HepG2 (cell line): ENCODE measurements around the gene NSMCE1. TPM values are rescaled to one million over a fixed set of nuclear protein-coding genes. Genes with fewer than 3 reads are reported as not detected.

Experiments used
- AHR ChIP-seq: IDR thresholded peaks from 2 replicates; pipeline ENCODE4 v1.6.1; 2018; ENCODE audit warnings: missing genetic modification reagents, missing compliant biosample characterization
- HMG20A ChIP-seq: IDR thresholded peaks from 2 replicates; pipeline ENCODE4 v1.6.1; 2016; ENCODE audit warnings: borderline replicate concordance
- KLF12 ChIP-seq: sonication (generic); formaldehyde crosslinking; IDR thresholded peaks from 2 replicates; pipeline ENCODE4 v1.4.0; 2020; ENCODE audit warnings: missing genetic modification reagents, borderline replicate concordance
- NR2F6 ChIP-seq, 2 experiments: IDR thresholded peaks; 2 replicates each; pipeline ENCODE4 v1.6.1; 2016; ENCODE audit warnings: antibody characterized with exemption in 1 of 2, mild to moderate bottlenecking in 1 of 2
- ZBTB21 ChIP-seq: sonication (generic); formaldehyde crosslinking; IDR thresholded peaks from 2 replicates; pipeline ENCODE4 v1.4.0; 2020; ENCODE audit warnings: missing genetic modification reagents
- ZBTB7A ChIP-seq: sonication (generic); formaldehyde crosslinking; IDR thresholded peaks from 2 replicates; pipeline ENCODE4 v1.8.0; 2022; ENCODE audit warnings: mild to moderate bottlenecking, missing genetic modification reagents
- ZFP37 ChIP-seq: sonication (generic); formaldehyde crosslinking; IDR thresholded peaks from 2 replicates; pipeline ENCODE4 v1.4.0; 2020; ENCODE audit warnings: missing genetic modification reagents, borderline replicate concordance
- ZNF605 ChIP-seq: sonication (generic); formaldehyde crosslinking; IDR thresholded peaks from 2 replicates; pipeline ENCODE4 v1.8.0; 2022; ENCODE audit warnings: mild to moderate bottlenecking, missing genetic modification reagents
- ZNF75D ChIP-seq: sonication (generic); formaldehyde crosslinking; IDR thresholded peaks from 2 replicates; pipeline ENCODE4 v1.8.1; 2023; ENCODE audit warnings: missing genetic modification reagents, mild to moderate bottlenecking, borderline replicate concordance
- ZNF768 ChIP-seq: sonication (generic); formaldehyde crosslinking; IDR thresholded peaks from 2 replicates; pipeline ENCODE4 v1.4.0; 2020; ENCODE audit warnings: missing genetic modification reagents
- ZNF782 ChIP-seq: sonication (generic); formaldehyde crosslinking; IDR thresholded peaks from 2 replicates; pipeline ENCODE4 v1.4.0; 2020; ENCODE audit warnings: missing genetic modification reagents, mild to moderate bottlenecking, borderline replicate concordance
- ZSCAN12 ChIP-seq: sonication (generic); formaldehyde crosslinking; IDR thresholded peaks from 2 replicates; pipeline ENCODE4 v1.9.0; 2021; ENCODE audit warnings: mild to moderate bottlenecking, missing genetic modification reagents
- ZSCAN22 ChIP-seq: sonication (generic); formaldehyde crosslinking; IDR thresholded peaks from 2 replicates; pipeline ENCODE4 v1.4.0; 2020; ENCODE audit warnings: mild to moderate bottlenecking, missing genetic modification reagents
- polyA plus RNA-seq, 8 experiments: library from polyadenylated mRNA; depleted of rRNA in 3 of 8; stranded (reverse) in 7 of 8; unstranded in 1 of 8; fragments of >200 nt; fragmentation: Illumina TruSeq in 4 of 8; extraction: Trizol in 4 of 8; gene quantifications; 2 replicates each; pipeline versions ENCODE4 v1.2.1 to v1.2.3, GENCODE V29; 2011 to 2016; ENCODE audit warnings: low read depth in 4 of 8, missing spikeins in 1 of 8, mixed read lengths in 1 of 8; ENCODE audit not compliant: insufficient read depth in 1 of 8
- total RNA-seq, 5 experiments: library from RNA; depleted of rRNA; stranded (reverse); fragments of >200 nt; fragmentation: Illumina TruSeq; extraction: Trizol; gene quantifications; 2 replicates each; pipeline ENCODE4 v1.2.3, GENCODE V29; 2016; ENCODE audit warnings: low read depth in 1 of 5
- TF ChIP-seq, protein P1 (sequence below), 2 experiments: IDR thresholded peaks; 2 replicates each; pipeline ENCODE4 v1.6.1; 2011 to 2012; ENCODE audit warnings: low read length in 2 of 2, borderline replicate concordance in 1 of 2, low read depth in 1 of 2, mild to moderate bottlenecking in 1 of 2, moderate library complexity in 1 of 2
- TF ChIP-seq, protein P2 (sequence below): IDR thresholded peaks from 2 replicates; pipeline ENCODE4 v1.6.1; 2016; ENCODE audit warnings: missing genetic modification reagents, missing compliant biosample characterization
- TF ChIP-seq, protein P3 (sequence below): sonication (generic); formaldehyde crosslinking; IDR thresholded peaks from 2 replicates; pipeline ENCODE4 v1.5.0; 2020; ENCODE audit warnings: missing genetic modification reagents
- TF ChIP-seq, protein P4 (sequence below): sonication (generic); formaldehyde crosslinking; IDR thresholded peaks from 2 replicates; pipeline ENCODE4 v1.4.0; 2020; ENCODE audit warnings: mild to moderate bottlenecking, missing genetic modification reagents, borderline replicate concordance
- TF ChIP-seq, protein P5 (sequence below): sonication (generic); formaldehyde crosslinking; IDR thresholded peaks from 2 replicates; pipeline ENCODE4 v1.4.0; 2020; ENCODE audit warnings: missing genetic modification reagents, borderline replicate concordance

The NSMCE1 gene
- total and polyA plus RNA-seq, 2 of the 13 experiments (the other 11 are each of a cell fraction or from before 2014, with no cell fraction given) = 42.7 to 52.9 TPM

DNA sequence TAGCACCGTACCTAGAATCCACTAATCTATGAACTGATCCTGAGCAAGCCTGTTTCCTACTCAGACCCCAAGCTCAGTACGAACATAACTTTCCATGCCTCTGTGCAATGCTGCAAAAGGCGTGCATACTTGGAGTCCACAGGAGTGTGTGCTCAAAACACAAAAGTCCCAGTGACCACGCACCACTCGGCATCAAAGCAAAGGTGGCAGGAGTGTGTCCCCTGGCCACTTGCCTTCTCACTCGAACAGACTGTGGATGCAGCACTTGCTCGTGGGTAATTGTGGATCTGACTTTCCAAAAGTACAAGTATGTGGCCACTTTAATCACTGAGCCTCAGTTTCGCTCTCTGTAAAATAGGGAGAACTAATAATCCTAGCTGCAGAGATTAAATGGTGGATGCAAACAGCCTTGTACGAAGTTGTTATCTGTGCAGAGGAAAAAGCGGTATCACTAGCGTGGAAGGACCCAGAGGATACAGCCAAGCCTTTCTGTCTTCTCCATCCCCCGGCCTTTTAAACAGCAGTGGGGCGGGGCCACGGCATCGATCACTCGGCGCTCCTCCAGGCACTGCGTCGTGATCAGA lies 65.6 kb downstream of the NSMCE1 start (continued):
- TF ChIP-seq, protein P1, sequence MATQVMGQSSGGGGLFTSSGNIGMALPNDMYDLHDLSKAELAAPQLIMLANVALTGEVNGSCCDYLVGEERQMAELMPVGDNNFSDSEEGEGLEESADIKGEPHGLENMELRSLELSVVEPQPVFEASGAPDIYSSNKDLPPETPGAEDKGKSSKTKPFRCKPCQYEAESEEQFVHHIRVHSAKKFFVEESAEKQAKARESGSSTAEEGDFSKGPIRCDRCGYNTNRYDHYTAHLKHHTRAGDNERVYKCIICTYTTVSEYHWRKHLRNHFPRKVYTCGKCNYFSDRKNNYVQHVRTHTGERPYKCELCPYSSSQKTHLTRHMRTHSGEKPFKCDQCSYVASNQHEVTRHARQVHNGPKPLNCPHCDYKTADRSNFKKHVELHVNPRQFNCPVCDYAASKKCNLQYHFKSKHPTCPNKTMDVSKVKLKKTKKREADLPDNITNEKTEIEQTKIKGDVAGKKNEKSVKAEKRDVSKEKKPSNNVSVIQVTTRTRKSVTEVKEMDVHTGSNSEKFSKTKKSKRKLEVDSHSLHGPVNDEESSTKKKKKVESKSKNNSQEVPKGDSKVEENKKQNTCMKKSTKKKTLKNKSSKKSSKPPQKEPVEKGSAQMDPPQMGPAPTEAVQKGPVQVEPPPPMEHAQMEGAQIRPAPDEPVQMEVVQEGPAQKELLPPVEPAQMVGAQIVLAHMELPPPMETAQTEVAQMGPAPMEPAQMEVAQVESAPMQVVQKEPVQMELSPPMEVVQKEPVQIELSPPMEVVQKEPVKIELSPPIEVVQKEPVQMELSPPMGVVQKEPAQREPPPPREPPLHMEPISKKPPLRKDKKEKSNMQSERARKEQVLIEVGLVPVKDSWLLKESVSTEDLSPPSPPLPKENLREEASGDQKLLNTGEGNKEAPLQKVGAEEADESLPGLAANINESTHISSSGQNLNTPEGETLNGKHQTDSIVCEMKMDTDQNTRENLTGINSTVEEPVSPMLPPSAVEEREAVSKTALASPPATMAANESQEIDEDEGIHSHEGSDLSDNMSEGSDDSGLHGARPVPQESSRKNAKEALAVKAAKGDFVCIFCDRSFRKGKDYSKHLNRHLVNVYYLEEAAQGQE (IDR thresholded peaks at IDR 0.05; ENCODE audit: borderline replicate concordance in 1 of 2, low read depth in 1 of 2, low read length in 2 of 2) = no peak
- TF ChIP-seq ZNF75D (CRISPR knock-in tag) (no peak), AHR (CRISPR knock-in tag) (peak; percentile 95; the same call in 1 of the 2 replicates), ZSCAN12 (CRISPR knock-in tag) (no peak), ZBTB21 (CRISPR knock-in tag) (no peak; the same call in 1 of the 2 replicates), ZNF768 (CRISPR knock-in tag) (no peak), NR2F6 (IDR thresholded peaks at IDR 0.05) (no peak), NR2F6 (CRISPR knock-in tag; IDR thresholded peaks at IDR 0.05) (no peak), ZNF782 (CRISPR knock-in tag) (no peak; the same call in 1 of the 2 replicates), ZNF605 (CRISPR knock-in tag) (no peak), HMG20A (CRISPR knock-in tag) (no peak), ZSCAN22 (CRISPR knock-in tag) (no peak), ZFP37 (CRISPR knock-in tag) (peak; percentile 71; the same call in 1 of the 2 replicates), ZBTB7A (CRISPR knock-in tag) (0 out of 2 replicates have a peak, but pooled peaks have one; percentile 51), KLF12 (no peak; the same call in none of the 2 replicates)
- TF ChIP-seq, protein P2, sequence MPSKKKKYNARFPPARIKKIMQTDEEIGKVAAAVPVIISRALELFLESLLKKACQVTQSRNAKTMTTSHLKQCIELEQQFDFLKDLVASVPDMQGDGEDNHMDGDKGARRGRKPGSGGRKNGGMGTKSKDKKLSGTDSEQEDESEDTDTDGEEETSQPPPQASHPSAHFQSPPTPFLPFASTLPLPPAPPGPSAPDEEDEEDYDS = peak; percentile 86
- TF ChIP-seq, protein P3, sequence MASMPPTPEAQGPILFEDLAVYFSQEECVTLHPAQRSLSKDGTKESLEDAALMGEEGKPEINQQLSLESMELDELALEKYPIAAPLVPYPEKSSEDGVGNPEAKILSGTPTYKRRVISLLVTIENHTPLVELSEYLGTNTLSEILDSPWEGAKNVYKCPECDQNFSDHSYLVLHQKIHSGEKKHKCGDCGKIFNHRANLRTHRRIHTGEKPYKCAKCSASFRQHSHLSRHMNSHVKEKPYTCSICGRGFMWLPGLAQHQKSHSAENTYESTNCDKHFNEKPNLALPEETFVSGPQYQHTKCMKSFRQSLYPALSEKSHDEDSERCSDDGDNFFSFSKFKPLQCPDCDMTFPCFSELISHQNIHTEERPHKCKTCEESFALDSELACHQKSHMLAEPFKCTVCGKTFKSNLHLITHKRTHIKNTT = no peak
- TF ChIP-seq, protein P4, sequence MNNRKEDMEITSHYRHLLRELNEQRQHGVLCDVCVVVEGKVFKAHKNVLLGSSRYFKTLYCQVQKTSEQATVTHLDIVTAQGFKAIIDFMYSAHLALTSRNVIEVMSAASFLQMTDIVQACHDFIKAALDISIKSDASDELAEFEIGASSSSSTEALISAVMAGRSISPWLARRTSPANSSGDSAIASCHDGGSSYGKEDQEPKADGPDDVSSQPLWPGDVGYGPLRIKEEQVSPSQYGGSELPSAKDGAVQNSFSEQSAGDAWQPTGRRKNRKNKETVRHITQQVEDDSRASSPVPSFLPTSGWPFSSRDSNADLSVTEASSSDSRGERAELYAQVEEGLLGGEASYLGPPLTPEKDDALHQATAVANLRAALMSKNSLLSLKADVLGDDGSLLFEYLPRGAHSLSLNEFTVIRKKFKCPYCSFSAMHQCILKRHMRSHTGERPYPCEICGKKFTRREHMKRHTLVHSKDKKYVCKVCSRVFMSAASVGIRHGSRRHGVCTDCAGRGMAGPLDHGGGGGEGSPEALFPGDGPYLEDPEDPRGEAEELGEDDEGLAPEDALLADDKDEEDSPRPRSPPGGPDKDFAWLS (CRISPR knock-in tag) = no peak
- TF ChIP-seq, protein P5, sequence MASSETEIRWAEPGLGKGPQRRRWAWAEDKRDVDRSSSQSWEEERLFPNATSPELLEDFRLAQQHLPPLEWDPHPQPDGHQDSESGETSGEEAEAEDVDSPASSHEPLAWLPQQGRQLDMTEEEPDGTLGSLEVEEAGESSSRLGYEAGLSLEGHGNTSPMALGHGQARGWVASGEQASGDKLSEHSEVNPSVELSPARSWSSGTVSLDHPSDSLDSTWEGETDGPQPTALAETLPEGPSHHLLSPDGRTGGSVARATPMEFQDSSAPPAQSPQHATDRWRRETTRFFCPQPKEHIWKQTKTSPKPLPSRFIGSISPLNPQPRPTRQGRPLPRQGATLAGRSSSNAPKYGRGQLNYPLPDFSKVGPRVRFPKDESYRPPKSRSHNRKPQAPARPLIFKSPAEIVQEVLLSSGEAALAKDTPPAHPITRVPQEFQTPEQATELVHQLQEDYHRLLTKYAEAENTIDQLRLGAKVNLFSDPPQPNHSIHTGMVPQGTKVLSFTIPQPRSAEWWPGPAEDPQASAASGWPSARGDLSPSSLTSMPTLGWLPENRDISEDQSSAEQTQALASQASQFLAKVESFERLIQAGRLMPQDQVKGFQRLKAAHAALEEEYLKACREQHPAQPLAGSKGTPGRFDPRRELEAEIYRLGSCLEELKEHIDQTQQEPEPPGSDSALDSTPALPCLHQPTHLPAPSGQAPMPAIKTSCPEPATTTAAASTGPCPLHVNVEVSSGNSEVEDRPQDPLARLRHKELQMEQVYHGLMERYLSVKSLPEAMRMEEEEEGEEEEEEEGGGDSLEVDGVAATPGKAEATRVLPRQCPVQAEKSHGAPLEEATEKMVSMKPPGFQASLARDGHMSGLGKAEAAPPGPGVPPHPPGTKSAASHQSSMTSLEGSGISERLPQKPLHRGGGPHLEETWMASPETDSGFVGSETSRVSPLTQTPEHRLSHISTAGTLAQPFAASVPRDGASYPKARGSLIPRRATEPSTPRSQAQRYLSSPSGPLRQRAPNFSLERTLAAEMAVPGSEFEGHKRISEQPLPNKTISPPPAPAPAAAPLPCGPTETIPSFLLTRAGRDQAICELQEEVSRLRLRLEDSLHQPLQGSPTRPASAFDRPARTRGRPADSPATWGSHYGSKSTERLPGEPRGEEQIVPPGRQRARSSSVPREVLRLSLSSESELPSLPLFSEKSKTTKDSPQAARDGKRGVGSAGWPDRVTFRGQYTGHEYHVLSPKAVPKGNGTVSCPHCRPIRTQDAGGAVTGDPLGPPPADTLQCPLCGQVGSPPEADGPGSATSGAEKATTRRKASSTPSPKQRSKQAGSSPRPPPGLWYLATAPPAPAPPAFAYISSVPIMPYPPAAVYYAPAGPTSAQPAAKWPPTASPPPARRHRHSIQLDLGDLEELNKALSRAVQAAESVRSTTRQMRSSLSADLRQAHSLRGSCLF (CRISPR knock-in tag) = no peak
